Coronary artery (tissue), 2 donors: ENCODE results near the gene FANCG.

ENCODE experiments used
- DNase-seq: peaks from one replicate; pipeline ENCODE4 v3.0.0-alpha.2; 2017; ENCODE audit warnings: low spot score
- H3K27ac ChIP-seq, 2 donors: fragments of 200-600 bp; sonication (generic); one replicate each; pipeline ENCODE4 v1.5.1; 2016 to 2019
- H3K4me3 ChIP-seq: fragments of 200-600 bp; sonication (generic); 2 replicates; pipeline ENCODE4 v1.5.1; 2016; ENCODE audit warnings: mild to moderate bottlenecking, moderate library complexity
- CTCF ChIP-seq: fragments of 200-600 bp; sonication (generic); IDR thresholded peaks from one replicate; pipeline ENCODE4 v1.5.1; 2019; ENCODE audit warnings: antibody characterized with exemption

FANCG gene

GRCh38 chr9:35079426-35080341, at the start of gene FANCG:
FANCG (minus strand) TSS chr9:35079942; CDS start chr9:35079524, 418 bp downstream.
- no peak for TF ChIP-seq CTCF
- peak within 1 kb of the TSS; percentile 97 for H3K4me3 ChIP-seq
- DNase-seq, result peak; percentile 92
- H3K27ac ChIP-seq, result peak within 1 kb of the TSS; percentile 43 to 89

DNA sequence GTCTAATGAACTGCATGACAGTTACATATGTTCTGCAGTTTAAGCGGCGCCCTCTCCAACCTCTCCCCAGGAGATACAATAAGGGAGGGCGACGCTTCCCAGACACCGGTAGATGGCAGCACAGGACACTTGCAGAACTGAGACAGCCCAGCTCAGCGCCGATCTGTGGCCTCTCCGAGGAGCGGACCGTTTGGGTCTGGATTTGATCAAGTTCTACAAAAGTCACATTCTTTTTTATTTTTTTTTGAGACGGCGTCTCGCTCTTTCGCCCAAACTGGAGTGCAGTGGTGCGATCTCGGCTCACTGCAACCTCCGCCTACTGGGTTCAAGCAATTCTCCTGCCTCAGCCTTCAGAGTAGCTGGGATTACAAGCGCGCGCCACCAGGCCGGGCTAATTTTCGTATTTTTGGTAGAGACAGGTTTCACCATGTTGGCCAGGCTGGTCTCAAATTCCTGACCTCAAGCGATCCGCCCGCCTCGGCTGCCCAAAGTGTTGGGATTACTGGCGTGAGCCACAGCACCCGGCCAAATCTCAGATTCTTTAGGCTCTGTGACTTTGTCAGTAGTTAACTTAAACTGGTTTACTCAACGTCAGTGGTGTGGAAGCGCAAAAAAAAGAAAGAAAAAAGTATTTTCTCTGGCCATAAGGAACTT, 37.3 kb upstream of the FANCG start:
- peak; percentile 95 for TF ChIP-seq CTCF
- Histone ChIP-seq H3K4me3 (peak overlapping the region; percentile 80), H3K27ac (peak overlapping the region; percentile 80 to 98)
- DNase-seq, result peak; percentile 94

GRCh38 chr9:35116539-35116897, 36.8 kb upstream of the FANCG start:
- peak overlapping the region; percentile 80 for H3K4me3 ChIP-seq
- TF ChIP-seq CTCF, result no peak
- DNase-seq, result no peak
- H3K27ac ChIP-seq, result peak overlapping the region; percentile 80 to 98

DNA sequence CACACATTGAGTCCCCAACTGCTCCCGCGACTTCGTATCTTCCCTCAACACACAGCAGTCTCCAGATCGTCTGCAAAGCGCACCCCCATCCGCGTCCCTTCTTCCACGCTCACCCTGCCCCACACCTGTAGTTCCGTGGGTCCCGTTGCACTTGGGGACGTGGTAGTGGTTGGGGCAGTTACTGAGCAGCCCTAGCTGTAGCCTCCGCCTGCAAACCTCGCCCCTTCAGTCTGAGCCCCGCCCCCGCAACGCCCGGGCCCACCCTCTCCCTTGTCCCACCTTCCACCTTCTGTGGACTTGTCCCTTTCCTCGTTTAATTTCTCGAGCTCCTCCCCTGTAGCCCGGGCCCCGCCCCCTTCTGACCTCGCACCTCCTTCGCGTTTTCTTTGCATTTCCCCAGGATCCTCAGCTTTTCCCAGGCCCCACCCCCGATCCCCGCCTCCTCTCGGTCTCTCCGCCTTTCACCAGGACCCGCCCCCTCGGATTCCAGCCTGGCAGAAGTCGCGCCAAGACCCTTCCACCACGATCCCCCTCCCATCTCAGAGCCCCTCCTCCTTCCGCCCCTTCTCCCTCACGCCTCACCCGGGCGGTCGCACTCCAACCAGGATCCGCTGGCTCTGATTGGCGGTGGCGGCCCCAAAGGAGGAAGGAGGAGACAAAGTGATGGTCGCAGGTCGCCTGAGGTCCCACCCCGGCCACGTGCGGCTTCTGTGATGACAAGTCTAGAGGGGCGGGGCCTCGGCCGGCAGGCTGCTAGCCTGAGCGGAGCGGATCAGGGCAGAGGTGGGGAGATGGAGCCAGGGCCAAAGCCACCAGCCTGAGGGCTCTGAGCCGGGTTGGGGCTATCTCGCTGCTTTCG, 36.2 kb upstream of the FANCG start, which contains the start of gene ATOSB:
Gene ATOSB, minus strand, starts transcription at position 183 of the 859 bp plus-strand sequence. CDS start 7,588 bp downstream, outside the sequence.
- no peak for TF ChIP-seq CTCF
- peak; percentile 100 for DNase-seq
- Histone ChIP-seq H3K27ac (peak within 1 kb of the TSS; percentile 80 to 98), H3K4me3 (peak within 1 kb of the TSS; percentile 80)

- Histone ChIP-seq H3K27ac (peak overlapping the region; percentile 80 to 98), H3K4me3 (peak overlapping the region; percentile 80)
- DNase-seq, result peak; percentile 87
- TF ChIP-seq CTCF, result no peak
Measured at GRCh38 chr9:35114840-35115628, 35.3 kb upstream of the FANCG start.
